HG02870 (cell line): Measurements from ENCODE around the gene SRRM2.

ENCODE experiments used
- ATAC-seq: cut with Tn5 transposase; IDR thresholded peaks from one replicate; pipeline ENCODE4 v1.9.1; 2021; ENCODE audit warnings: mild to moderate bottlenecking, moderate library complexity; ENCODE audit not compliant: unreplicated experiment

The SRRM2 gene

GRCh38 chr16:2775765-2776499, 23.5 kb downstream of the SRRM2 start:
- ATAC-seq = no peak

- ATAC-seq = peak; percentile 18
These were observed 24.2 kb downstream of the SRRM2 start for GRCh38 chr16:2776500-2777139.

- peak; percentile 75 for ATAC-seq
These were observed 24.9 kb downstream of the SRRM2 start, which contains the start of gene ELOB for GRCh38 chr16:2777231-2777902. TSS of gene ELOB (minus strand) at chr16:2777280. CDS start at chr16:2777239, 41 bp downstream.

- peak; percentile 3 for ATAC-seq
These were observed 25.6 kb downstream of the SRRM2 start for GRCh38 chr16:2777903-2778629.

- ATAC-seq = no peak
These were observed 26.2 kb downstream of the SRRM2 start for GRCh38 chr16:2778630-2778958.

GRCh38 chr16:2779151-2779920, 26.9 kb downstream of the SRRM2 start:
- ATAC-seq = no peak

- no peak for ATAC-seq
These were observed 27.8 kb downstream of the SRRM2 start for GRCh38 chr16:2779978-2780898.

GRCh38 chr16:2782583-2783351, 30.3 kb downstream of the SRRM2 start:
- ATAC-seq = no peak

- no peak for ATAC-seq
These were observed 31.3 kb downstream of the SRRM2 start for GRCh38 chr16:2783581-2784357.

- ATAC-seq = no peak
These were observed 32.1 kb downstream of the SRRM2 start for GRCh38 chr16:2784358-2785100.

- ATAC-seq = no peak
These were observed 32.9 kb downstream of the SRRM2 start for GRCh38 chr16:2785101-2785991.

GRCh38 chr16:2786061-2786825, 33.8 kb downstream of the SRRM2 start:
- no peak for ATAC-seq

GRCh38 chr16:2786826-2787151, 34.4 kb downstream of the SRRM2 start:
- no peak for ATAC-seq

- ATAC-seq = no peak
These were observed 35.0 kb downstream of the SRRM2 start, which contains the start of gene PRSS33 for GRCh38 chr16:2787406-2787805. TSS of gene PRSS33 (minus strand) at chr16:2787560. CDS start at chr16:2786547, 1,013 bp downstream.

GRCh38 chr16:2787961-2788360, 35.5 kb downstream of the SRRM2 start:
- no peak for ATAC-seq

GRCh38 chr16:2790631-2791030, 38.2 kb downstream of the SRRM2 start:
- no peak for ATAC-seq
